Measurements from ENCODE around the gene MAP3K3.
"Not testable (repeated sequence)": the region's sequence is repeated elsewhere in the genome, so short reads cannot be mapped to it uniquely, and the experiment has no call there.

MAP3K3 gene

GRCh38 chr17:63705657-63706056 lies 83.4 kb downstream of the MAP3K3 start:
- DNase-seq (ENCODE audit: low read depth) = no peak

DNA sequence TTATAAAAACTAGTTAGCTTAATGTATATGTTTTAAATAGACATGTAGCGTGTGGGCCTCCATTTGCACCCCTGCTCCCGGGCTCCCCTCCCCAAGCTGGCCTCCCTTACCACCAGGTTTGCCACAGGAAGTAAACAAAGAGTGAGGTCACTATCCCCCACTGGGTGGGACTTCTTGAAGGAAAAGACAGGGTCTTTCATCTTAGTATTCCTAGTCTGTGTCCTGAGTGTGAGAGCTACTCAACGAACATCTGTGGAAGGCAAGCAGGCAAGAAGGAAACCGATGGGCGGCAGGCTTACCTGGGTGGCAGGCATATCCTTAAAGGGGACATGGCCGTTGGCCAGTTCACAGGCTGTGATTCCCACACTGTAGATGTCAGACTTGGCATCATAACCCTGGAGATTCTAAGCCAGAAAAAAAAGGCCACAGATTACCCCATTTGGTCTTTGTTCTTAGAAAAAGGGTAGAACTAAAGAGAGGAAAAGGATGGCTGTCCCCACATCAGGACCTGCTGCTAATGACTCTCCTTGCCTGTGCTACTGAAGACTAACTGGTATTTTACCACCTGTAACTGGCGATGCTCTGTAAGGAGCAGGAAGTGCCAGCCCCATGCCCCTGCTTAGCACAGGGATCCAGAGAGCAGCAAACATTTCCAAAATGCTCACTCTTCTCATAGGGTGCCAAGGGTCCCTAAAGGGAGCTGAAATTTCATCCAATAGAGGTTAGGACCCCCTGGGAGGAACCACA lies 84.3 kb downstream of the MAP3K3 start:
- DNase-seq (ENCODE audit: low read depth) = no peak

DNA sequence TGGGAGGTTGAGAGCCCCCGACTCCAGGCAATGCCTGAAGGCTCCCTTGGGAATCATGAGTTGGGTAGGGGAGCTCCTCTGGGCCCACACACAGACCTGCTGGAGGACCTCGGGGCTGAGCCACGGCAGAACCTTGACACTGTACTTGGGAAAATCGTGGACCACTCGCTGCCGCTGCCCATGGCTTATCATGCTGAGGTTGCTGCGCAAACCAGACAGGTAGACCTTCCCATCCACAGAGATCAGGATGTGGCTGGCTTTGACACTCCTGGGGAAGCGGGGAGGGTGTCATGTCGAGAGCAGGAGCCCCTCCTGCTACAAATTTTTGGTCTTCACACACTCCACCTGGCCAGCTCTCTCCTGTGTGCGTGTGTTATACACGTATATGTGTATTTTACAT lies 84.9 kb downstream of the MAP3K3 start:
- DNase-seq (ENCODE audit: low read depth) = no peak

- DNase-seq (ENCODE audit: low read depth) = no peak
These were observed 86.9 kb downstream of the MAP3K3 start for GRCh38 chr17:63709110-63709509.

DNA sequence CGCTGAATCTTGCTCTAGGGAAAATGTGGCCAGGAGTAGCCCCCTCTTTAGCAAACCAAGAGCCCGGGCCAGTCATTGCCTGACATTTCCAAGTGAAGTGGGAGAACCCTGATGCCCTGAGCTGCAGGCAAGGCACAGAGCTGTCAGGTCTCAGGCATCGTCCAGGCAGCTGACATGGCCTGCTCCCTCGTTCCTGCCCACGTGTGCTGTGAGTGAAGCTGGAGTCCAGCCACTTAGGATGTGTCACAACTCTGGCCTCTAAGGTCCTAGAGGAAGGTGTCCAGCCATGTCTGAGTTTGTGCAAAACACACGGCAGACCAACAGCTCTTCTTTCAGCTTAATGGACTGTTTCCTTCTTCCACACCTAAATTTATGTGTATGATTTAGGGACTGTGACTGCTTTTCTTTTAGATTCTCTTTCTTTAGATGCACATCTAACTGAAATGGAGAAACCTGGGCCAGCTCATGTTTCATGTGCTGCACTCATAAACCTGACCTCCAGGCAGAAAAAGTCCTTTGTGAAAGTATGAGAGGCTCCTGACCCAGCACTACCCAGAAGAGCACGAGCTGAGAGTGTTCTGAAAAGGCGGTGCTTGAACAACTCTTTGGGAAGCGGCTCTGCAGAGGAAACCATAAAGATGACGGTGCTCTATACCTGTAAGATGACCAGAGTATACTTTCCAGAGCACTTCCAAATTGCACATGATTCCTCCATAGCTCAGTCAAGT lies 92.5 kb downstream of the MAP3K3 start:
- no peak for DNase-seq (ENCODE audit: low read depth)

GRCh38 chr17:63716426-63716825 lies 94.2 kb downstream of the MAP3K3 start:
- no peak for DNase-seq (ENCODE audit: low read depth)

DNA sequence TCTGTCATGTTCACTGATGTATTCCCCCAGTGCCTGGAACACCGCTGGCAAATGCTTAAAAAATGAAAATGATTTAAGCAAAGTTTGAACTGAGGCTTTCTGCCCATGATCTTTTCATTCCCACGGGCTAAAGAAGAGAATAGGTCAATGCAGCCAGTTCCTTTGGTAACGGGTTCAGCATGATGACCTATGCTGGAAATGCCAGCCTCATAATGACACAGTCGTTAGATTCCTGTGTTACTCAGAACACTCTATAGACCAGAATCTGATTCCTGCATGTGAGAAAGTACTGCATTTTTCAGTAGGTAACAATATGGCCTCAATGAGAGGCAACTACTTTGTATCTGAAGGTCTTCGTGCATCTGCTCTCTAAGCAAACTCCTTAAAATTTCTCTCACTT lies 96.8 kb downstream of the MAP3K3 start:
- no peak for DNase-seq (ENCODE audit: low read depth)

- not testable (repeated sequence) for DNase-seq (ENCODE audit: low read depth)
These were observed 98.0 kb downstream of the MAP3K3 start for GRCh38 chr17:63720194-63720593.

DNA sequence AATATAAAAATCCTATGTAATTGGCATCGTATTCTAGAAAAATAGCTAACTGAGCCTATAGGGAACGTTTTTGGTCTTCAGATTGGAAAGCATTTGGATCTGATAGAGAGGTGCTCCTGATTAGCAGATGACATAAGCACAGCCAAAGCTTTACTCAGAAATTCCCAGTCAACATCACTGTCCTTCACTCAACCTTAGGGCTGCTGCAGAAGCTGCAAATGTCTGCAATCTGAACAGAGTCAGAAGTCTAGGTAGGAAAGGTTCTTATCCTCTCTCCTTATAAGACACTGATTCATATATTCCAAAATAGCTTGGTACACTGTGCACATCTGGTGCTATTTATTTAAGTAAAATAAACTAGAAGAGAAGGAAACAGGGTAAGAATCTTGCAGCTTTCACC lies 100.2 kb downstream of the MAP3K3 start:
- DNase-seq (ENCODE audit: low read depth) = no peak

DNA sequence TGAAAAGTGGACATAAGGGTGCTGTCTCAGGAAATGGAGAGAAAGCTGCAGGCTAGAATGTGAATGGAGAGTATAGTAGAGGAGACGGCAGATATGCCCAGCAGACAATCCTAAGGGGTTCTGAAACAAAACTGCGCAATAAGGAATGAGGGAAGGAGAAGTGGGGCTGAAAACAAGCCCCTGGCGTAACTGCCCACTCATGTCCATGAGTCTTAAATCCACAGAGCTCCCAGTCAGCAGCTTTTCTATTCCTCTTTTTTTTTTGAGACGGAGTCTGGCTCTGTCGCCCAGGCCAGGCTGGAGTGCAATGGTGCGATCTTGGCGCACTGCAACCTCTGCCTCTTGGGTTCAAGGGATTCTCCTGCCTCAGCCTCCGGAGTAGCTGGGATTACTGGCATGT lies 113.5 kb downstream of the MAP3K3 start:
- DNase-seq (ENCODE audit: low read depth) = no peak

DNA sequence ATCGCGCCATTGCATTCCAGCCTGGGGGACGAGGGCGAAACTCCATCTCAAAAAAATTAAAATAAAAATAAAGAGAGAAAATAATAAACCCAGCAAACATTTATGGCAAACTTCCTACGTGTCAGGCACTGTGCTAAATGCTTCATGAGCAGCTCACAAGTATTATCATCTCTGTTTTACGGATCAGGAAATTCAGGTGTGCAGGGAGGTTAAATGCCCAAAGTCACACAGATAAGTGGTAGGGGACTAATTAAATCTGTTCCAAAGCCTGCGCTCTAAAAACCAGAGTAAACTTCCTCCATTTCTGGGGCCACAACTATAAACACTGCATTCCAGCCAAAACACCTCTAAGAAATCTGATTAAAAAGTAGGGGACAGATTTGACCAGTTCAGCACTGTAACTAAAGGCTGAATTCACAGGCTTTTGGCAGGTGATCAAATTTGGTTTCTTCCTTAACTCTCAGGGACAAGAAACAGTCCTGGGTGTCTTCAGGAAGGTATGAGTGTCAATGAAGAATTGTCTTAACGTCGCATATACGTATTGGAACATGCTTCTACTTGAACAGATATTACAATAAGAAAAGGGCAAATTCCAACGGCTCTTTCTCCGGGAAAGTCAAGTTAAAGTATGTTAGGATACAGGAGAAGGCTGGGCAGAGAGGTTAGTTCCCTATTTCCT lies 118.4 kb downstream of the MAP3K3 start:
- no peak for DNase-seq (ENCODE audit: low read depth)

DNA sequence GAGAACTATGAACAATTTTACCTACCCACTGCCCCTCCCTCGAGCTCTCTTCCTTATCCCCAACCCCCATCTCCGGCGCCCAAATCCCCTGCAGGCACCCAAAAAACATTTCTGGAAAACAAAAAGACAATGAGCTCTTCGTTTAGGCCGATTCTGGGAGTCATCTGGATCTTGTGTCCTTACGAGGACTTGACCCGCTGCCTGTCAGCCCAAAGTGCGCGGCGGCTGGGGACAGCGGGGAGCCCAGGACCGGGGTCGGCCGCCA lies 118.9 kb downstream of the MAP3K3 start:
- no peak for DNase-seq (ENCODE audit: low read depth)

GRCh38 chr17:63741408-63742173 lies 119.4 kb downstream of the MAP3K3 start, which contains the start of gene STRADA:
Gene STRADA, minus strand, starts transcription at chr17:63741799. Its CDS starts 13,430 bp downstream, at chr17:63728369.
- DNase-seq (ENCODE audit: low read depth) = peak; percentile 97

Data from stimulated activated CD8-positive, alpha-beta memory T cell treated with anti-CD3 and anti-CD28 coated beads, Interleukin-15, amount 100 ng/mL, for 1 hour (primary cell).